Mesendoderm (in vitro differentiated cells): ENCODE data around the gene OR51B6. TPM values are rescaled to one million over a fixed set of nuclear protein-coding genes. Genes with fewer than 3 reads are reported as not detected.
A peak's percentile ranks its signal among the peaks of the same experiment; 100 is the strongest.

Source experiments
- DNase-seq: peaks from one replicate; pipeline ENCODE4 v3.0.0; 2013
- H2AK5ac ChIP-seq: 2 replicates; pipeline ENCODE4 v1.6.1; 2013; ENCODE audit warnings: low read length, inconsistent platforms
- H2BK120ac ChIP-seq: 2 replicates; pipeline ENCODE4 v1.6.1; 2013; ENCODE audit warnings: low read depth, mild to moderate bottlenecking, low read length, moderate library complexity, mixed read lengths
- H2BK15ac ChIP-seq: replicated peaks from 2 replicates; pipeline ENCODE4 v1.6.1; 2013; ENCODE audit warnings: low read depth, mild to moderate bottlenecking, moderate library complexity
- H2BK5ac ChIP-seq: 2 replicates; pipeline ENCODE4 v1.6.1; 2013; ENCODE audit warnings: low read length, inconsistent platforms
- H3K18ac ChIP-seq: 2 replicates; pipeline ENCODE4 v1.6.1; 2013; ENCODE audit warnings: mild to moderate bottlenecking, low read length, mixed read lengths
- H3K23ac ChIP-seq: one replicate; pipeline ENCODE4 v1.6.1; 2013; ENCODE audit warnings: low read length
- H3K27ac ChIP-seq: 2 replicates; pipeline ENCODE4 v1.5.1; 2013; ENCODE audit warnings: low read depth, mild to moderate bottlenecking, inconsistent platforms, low read length, moderate library complexity
- H3K27me3 ChIP-seq: 2 replicates; pipeline ENCODE4 v1.6.1; 2013; ENCODE audit warnings: low read length, control low read depth, mild to moderate bottlenecking, inconsistent platforms; ENCODE audit not compliant: insufficient read depth, poor library complexity
- H3K36me3 ChIP-seq: 2 replicates; pipeline ENCODE4 v1.6.1; 2013; ENCODE audit warnings: low read length, inconsistent platforms; ENCODE audit not compliant: control insufficient read depth, insufficient read depth
- H3K4ac ChIP-seq: one replicate; pipeline ENCODE4 v1.6.1; 2013; ENCODE audit warnings: low read depth, mild to moderate bottlenecking, low read length, moderate library complexity
- H3K4me1 ChIP-seq: 2 replicates; pipeline ENCODE4 v1.6.1; 2013; ENCODE audit warnings: low read depth, low read length, inconsistent platforms; ENCODE audit not compliant: control insufficient read depth
- H3K4me2 ChIP-seq: 2 replicates; pipeline ENCODE4 v1.6.1; 2013; ENCODE audit warnings: low read length
- H3K4me3 ChIP-seq: 2 replicates; pipeline ENCODE4 v1.5.1; 2013; ENCODE audit warnings: mild to moderate bottlenecking, low read length
- H3K56ac ChIP-seq: one replicate; pipeline ENCODE4 v1.6.1; 2013; ENCODE audit warnings: low read length
- H3K79me1 ChIP-seq: 2 replicates; pipeline ENCODE4 v1.6.1; 2013; ENCODE audit warnings: low read length, inconsistent platforms
- H3K79me2 ChIP-seq: 2 replicates; pipeline ENCODE4 v1.6.1; 2013; ENCODE audit warnings: mild to moderate bottlenecking, low read length; ENCODE audit not compliant: control insufficient read depth, insufficient read depth
- H3K9ac ChIP-seq: 2 replicates; pipeline ENCODE4 v1.6.1; 2013; ENCODE audit warnings: low read length, inconsistent platforms
- H4K5ac ChIP-seq: one replicate; pipeline ENCODE4 v1.6.1; 2013; ENCODE audit warnings: low read length
- H4K8ac ChIP-seq: one replicate; pipeline ENCODE4 v1.6.1; 2013; ENCODE audit warnings: low read depth, mild to moderate bottlenecking, control low read depth, low read length, moderate library complexity
- WGBS: extraction: QIAGEN DNeasy Blood & Tissue Kit; methylation state at CpG from one replicate; pipeline ENCODE4 v1.1.7; 2013; ENCODE audit warnings: low lambda C conversion rate, missing lambda C conversion rate; ENCODE audit not compliant: insufficient coverage; ENCODE audit errors: extremely low coverage; 5-methylcytosine and 5-hydroxymethylcytosine counted together
- small RNA-seq: library from polyadenylated mRNA; stranded (forward); fragments of <200 nt; extraction: miRNeasy Mini kit (QIAGEN cat#:217004); gene quantifications from one replicate; pipeline ENCODE3, GENCODE V24; 2013; ENCODE audit not compliant: insufficient read depth

Gene OR51B6

GRCh38 chr11:5384335-5384734 lies 33.0 kb downstream of the OR51B6 start:
- Histone ChIP-seq H3K9ac (no peak overlapping the region), H3K79me1 (no peaks in the 10 kb centered on the region), H4K5ac (no peak overlapping the region), H2BK120ac (no peak overlapping the region), H3K4ac (peak overlapping the region; percentile 31), H2AK5ac (no peak overlapping the region), H3K18ac (no peak overlapping the region), H3K27ac (no peak overlapping the region), H3K79me2 (no peaks in the 10 kb centered on the region), H2BK15ac (peak overlapping the region; percentile 88), H3K23ac (no peak overlapping the region), H3K4me3 (no peak overlapping the region), H2BK5ac (no peak overlapping the region), H3K36me3 (no peaks in the 10 kb centered on the region), H3K56ac (no peak overlapping the region), H3K27me3 (no peaks in the 10 kb centered on the region), H3K4me2 (no peak overlapping the region), H4K8ac (no peak overlapping the region), H3K4me1 (no peaks in the 10 kb centered on the region)
- WGBS, result no CpG with 5 or more reads among the region's 2 CpGs
- peak; percentile 34 for DNase-seq

DNA sequence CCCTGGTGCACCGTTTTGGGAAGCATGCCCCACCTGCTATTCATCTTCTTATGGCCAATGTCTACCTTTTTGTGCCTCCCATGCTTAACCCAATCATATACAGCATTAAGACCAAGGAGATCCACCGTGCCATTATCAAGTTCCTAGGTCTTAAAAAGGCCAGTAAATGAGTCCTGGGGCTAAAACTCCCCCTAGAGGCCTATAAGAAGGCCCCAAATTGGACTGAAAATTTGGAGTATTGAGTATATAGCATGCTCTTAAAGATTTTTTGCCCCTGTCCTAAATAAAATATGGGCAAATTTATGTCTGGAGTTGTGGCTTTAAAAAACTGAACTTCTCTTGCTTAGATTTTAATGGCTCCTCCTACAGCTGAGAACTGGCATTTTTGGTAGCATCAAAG lies 38.9 kb downstream of the OR51B6 start:
- H2BK15ac ChIP-seq, result no peak overlapping the region
- no peak for DNase-seq
- no peak overlapping the region for H3K4me2 ChIP-seq
- H2BK5ac ChIP-seq, result no peak overlapping the region
- no CpG with 5 or more reads among the region's 2 CpGs for WGBS
- H2BK120ac ChIP-seq, result no peak overlapping the region
- no peak overlapping the region for H3K27ac ChIP-seq
- no peak overlapping the region for H3K23ac ChIP-seq
- no peaks in the 10 kb centered on the region for H3K36me3 ChIP-seq
- H3K4me3 ChIP-seq, result no peak overlapping the region
- no peak overlapping the region for H4K8ac ChIP-seq
- H3K79me2 ChIP-seq, result no peaks in the 10 kb centered on the region
- no peak overlapping the region for H3K4ac ChIP-seq
- H3K18ac ChIP-seq, result no peak overlapping the region
- H3K79me1 ChIP-seq, result no peaks in the 10 kb centered on the region
- no peaks in the 10 kb centered on the region for H3K4me1 ChIP-seq
- no peaks in the 10 kb centered on the region for H3K27me3 ChIP-seq
- no peak overlapping the region for H3K56ac ChIP-seq
- no peak overlapping the region for H4K5ac ChIP-seq
- H2AK5ac ChIP-seq, result no peak overlapping the region
- no peak overlapping the region for H3K9ac ChIP-seq

GRCh38 chr11:5394091-5394490 lies 42.8 kb downstream of the OR51B6 start:
- no peaks in the 10 kb centered on the region for H3K79me2 ChIP-seq
- no peaks in the 10 kb centered on the region for H3K4me1 ChIP-seq
- no peak overlapping the region for H3K18ac ChIP-seq
- H3K9ac ChIP-seq, result no peak overlapping the region
- no peak overlapping the region for H3K4ac ChIP-seq
- no peak overlapping the region for H2BK120ac ChIP-seq
- no peak overlapping the region for H2BK15ac ChIP-seq
- no peak overlapping the region for H2AK5ac ChIP-seq
- no peak overlapping the region for H3K56ac ChIP-seq
- no peak for DNase-seq
- no peaks in the 10 kb centered on the region for H3K36me3 ChIP-seq
- no peak overlapping the region for H3K4me3 ChIP-seq
- no peak overlapping the region for H3K27ac ChIP-seq
- H4K5ac ChIP-seq, result no peak overlapping the region
- H3K23ac ChIP-seq, result no peak overlapping the region
- no peak overlapping the region for H4K8ac ChIP-seq
- H3K79me1 ChIP-seq, result no peaks in the 10 kb centered on the region
- no peak overlapping the region for H2BK5ac ChIP-seq
- H3K27me3 ChIP-seq, result no peaks in the 10 kb centered on the region
- H3K4me2 ChIP-seq, result no peak overlapping the region

GRCh38 chr11:5398936-5399335 lies 47.6 kb downstream of the OR51B6 start:
- Histone ChIP-seq H3K36me3 (no peaks in the 10 kb centered on the region), H2AK5ac (no peak overlapping the region)

More at GRCh38 chr11:5398936-5399335, 47.6 kb downstream of the OR51B6 start:
- H4K5ac ChIP-seq, result no peak overlapping the region
- no peaks in the 10 kb centered on the region for H3K79me2 ChIP-seq
- H3K18ac ChIP-seq, result no peak overlapping the region
- no peaks in the 10 kb centered on the region for H3K4me1 ChIP-seq
- no peak overlapping the region for H3K23ac ChIP-seq
- H3K4me3 ChIP-seq, result no peak overlapping the region
- H2BK15ac ChIP-seq, result no peak overlapping the region
- no peaks in the 10 kb centered on the region for H3K79me1 ChIP-seq
- no peak for DNase-seq
- no peak overlapping the region for H4K8ac ChIP-seq
- H3K4me2 ChIP-seq, result no peak overlapping the region
- H3K27ac ChIP-seq, result no peak overlapping the region
- H3K27me3 ChIP-seq, result no peaks in the 10 kb centered on the region
- H2BK120ac ChIP-seq, result no peak overlapping the region
- H3K9ac ChIP-seq, result no peak overlapping the region
- no peak overlapping the region for H3K4ac ChIP-seq
- no peak overlapping the region for H2BK5ac ChIP-seq
- H3K56ac ChIP-seq, result no peak overlapping the region

Small RNA genes lying within 50 kb of the gene (small RNA-seq; reads per million reads assigned to genes)
- gene AC104389.3, result not detected
